ENCODE measurements around the gene CYP4F8.
"Not testable (repeated sequence)": the region's sequence is repeated elsewhere in the genome, so short reads cannot be mapped to it uniquely, and the experiment has no call there.

The CYP4F8 gene, protein sequence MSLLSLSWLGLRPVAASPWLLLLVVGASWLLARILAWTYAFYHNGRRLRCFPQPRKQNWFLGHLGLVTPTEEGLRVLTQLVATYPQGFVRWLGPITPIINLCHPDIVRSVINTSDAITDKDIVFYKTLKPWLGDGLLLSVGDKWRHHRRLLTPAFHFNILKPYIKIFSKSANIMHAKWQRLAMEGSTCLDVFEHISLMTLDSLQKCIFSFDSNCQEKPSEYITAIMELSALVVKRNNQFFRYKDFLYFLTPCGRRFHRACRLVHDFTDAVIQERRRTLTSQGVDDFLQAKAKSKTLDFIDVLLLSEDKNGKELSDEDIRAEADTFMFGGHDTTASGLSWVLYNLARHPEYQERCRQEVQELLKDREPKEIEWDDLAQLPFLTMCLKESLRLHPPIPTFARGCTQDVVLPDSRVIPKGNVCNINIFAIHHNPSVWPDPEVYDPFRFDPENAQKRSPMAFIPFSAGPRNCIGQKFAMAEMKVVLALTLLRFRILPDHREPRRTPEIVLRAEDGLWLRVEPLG

DNA sequence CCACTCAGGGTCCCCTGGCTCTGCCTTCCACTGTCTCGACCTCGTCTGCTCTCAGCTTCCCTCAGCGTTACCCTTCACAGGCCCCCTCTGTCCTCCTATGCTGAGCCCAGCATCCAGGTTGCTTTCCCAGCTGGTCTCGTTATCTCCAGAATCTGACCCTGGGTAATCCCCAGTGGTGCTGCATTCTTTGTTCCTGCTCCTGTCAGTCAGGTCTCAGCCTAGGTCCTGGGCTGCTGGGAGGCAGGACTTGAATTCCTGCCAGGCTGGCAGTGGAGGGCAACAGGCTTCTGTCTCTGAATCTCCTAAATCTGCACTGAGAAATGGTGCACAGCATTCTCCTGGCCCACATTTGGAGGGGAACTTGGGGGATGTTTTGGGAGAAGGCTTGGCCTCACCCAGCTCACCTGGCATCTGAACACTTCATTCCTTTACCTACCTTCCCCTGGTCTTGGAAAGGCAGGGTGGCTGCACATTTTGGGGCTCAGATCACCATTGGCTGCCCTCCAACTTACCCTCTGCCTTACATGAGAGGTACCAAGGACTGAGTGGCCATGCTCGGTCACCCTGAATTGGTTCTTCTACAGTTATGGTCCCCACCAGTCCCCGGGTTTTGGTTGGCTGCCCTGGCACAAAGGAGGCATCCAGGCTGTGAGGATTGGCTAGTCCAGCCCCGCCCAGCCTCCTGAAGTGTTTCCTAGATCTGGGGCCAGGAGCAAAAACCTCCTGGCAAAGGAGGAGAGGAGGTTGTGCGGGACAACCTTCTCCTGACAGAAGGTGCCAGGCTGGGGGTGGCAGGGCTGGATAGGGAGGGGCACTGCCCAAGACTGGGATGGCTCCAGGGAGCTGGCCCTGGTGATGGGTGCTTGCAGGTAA lies at the start of gene CYP4F8:
Gene CYP4F8, plus strand, starts transcription at position 712 of the 873 bp plus-strand sequence. CDS start 399 bp downstream, outside the sequence.
- DNase-seq (ENCODE audit: low read depth): no peak

DNA sequence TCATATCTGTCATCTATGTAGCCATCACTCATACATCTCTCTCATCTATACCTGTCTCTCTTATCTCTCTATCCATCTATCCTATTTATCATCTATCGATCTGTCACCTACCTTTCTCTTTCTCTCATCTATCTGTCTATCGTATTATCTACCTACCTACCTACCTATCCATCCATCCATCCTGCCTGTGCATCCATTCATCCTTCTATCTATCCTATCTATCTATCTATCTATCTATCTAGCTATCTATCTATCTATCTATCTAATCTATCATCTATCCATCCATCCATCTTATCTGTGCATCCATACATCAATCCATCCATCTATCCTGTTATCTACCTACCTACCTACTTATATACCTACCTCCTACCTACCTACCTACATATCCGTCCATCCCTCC lies 44.6 kb upstream of the CYP4F8 start:
- no peak for DNase-seq (ENCODE audit: low read depth)

DNA sequence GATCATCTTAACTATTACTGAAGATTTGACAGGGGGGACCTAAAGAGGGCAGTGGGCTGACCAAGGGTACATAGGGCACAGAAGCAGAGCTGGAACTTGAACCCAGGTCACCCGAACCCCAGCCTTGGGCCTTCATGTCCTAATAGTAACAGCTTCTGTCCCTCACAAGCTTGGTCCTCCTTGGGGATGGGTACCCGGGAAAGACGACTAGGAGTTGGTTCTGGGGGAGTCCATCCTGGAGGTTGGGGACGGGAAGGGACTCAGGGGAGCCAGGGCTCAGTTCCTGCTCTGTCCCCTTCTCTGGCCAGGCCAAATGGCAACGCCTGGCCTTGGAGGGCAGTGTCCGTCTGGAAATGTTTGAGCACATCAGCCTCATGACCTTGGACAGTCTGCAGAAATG lies 39.6 kb upstream of the CYP4F8 start:
- DNase-seq (ENCODE audit: low read depth): no peak

DNA sequence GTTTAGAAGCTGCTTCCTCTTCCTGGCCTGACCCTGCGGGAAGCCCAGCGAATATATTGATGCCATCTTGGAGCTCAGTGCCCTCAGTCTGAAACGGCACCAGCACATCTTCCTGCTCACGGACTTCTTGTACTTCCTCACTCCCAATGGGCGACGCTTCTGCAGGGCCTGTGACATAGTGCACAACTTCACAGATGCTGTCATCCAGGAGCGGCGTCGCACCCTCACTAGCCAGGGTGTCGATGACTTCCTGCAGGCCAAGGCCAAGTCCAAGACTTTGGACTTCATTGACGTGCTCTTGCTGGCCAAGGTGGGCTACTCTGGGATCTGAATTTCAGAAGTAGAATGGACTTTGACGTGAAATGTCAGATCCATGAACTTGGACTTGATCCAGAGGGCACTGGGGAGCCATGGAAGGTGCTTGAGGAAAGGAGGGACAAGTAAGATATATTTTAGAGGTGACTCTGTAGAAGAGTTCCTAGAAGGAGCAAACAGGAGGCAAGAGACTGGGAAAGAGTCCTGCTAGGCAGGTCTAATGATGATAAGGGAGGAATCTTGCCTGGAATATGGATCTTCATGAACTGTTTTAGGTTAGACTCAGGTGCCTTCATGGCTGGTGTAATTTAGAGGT lies 38.4 kb upstream of the CYP4F8 start:
- no peak for DNase-seq (ENCODE audit: low read depth)

DNA sequence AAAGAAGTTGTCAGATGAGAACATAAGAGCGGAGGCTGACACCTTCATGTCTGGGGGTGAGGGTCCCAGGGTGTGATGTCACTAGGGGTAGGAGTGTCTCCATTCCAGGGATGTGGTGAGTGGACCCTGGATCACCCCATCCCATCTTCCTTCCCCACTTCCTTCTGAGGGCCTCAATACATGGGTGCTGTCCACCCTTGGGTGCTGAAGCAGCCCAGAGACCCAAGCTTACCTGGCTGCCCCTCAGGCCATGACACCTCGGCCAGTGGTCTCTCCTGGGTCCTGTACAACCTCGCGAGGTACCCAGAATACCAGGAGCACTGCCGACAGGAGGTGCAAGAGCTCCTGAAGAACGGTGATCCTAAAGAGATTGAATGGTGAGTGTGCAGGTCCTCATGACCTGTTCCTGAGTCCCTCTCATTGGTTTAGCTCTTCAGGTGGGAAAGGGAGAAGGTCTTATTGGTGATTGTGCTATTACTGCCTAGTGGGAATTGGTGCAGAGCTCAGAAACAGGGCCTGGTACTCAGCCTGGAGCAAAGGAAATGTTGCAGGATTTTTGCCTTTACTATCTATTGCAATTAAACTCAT lies 37.7 kb upstream of the CYP4F8 start:
- DNase-seq (ENCODE audit: low read depth): no peak

DNA sequence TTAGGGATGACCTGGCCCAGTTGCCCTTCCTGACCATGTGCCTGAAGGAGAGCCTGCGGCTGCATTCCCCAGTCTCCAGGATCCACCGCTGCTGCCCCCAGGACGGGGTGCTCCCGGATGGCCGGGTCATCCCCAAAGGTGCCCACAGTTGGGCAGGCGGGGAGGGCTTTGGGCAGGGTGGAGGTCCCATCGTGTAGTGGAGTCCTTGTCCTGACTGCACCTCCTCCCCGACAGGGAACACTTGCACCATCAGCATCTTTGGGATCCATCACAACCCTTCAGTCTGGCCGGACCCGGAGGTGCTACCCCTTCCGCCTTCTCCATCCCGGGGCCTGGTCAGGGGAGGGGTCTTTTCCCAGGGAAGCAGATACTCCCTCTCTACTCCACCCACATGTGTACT lies 31.7 kb upstream of the CYP4F8 start:
- no peak for DNase-seq (ENCODE audit: low read depth)

DNA sequence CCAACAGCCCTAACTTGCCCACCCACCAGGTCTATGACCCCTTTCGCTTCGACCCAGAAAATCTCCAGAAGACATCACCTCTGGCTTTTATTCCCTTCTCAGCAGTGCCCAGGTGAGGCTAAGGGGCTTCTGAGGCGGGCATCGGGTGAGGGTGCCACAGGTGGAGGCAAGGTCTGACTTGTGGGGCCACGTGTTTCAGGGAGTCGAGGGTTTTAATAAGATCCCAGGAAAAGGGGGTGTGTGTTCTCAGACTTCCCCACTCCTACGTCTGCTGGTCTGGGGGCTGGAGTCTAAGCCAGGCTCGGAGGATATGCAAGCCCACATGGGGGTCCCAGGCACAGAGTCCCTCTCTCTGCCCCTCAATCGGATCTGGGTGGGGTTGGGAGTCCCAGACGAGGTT lies 30.9 kb upstream of the CYP4F8 start:
- DNase-seq (ENCODE audit: low read depth): no peak

DNA sequence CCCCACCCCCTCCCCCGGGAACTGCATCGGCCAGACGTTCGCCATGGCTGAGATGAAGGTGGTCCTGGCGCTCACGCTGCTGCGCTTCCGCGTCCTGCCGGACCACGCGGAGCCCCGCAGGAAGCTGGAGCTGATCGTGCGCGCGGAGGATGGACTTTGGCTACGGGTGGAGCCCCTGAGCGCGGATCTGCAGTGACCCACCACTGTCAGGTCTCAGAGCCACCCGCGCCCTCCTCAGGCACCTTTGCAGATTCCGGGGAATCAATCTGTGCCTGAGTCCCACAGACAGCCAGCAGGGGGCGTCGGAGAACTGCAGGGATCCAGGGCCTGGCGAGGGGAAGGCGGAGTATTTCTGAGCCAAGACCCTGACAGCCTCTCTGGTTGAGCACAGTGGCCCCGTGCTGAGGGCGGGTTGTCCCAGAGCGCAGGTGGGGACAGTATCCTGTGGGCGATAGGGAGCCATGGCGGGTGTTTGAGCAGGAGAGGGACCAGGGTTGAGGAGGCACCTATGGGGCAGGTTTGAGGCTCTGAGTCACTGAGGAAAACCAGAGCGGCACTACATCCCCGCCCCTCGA lies 30.4 kb upstream of the CYP4F8 start:
- DNase-seq (ENCODE audit: low read depth): peak; percentile 10

DNA sequence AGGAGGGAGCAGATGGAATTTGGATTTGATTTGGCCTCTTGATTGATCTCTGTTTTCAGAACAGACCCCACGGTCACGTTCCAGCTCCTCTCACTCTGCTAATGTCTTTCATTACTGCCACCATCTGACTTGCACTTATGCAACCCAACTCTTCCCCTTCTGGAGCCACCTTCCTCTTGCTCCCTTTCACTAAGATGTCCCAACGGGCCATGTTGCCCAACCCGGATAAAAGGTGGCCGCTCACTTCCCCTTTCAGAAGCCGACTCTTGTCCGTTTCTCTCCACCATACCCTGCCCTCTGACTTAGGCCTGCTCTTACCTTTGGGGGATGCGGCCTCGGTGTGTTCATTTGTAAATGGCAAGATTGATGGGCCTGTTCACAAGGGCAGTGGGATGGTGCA lies 27.4 kb upstream of the CYP4F8 start:
- no peak for DNase-seq (ENCODE audit: low read depth)

DNA sequence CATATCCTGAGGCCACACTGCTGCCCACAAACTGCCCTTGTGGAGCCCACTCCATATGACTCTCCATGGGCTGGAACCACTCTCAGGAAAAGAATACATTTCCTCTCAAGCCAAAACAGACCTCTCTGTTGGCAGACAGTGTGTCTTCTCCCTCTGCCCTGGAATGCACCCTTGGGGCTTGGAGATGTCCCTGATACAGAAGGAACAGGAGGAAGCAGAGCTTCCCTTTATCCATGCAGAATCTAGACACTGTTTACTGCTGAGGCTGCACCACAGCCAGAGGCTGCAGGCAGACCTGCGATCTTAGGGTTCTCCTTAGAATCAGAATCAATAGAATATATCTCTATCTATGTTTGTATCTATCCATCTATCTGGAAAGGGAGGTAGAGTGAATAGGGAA lies 26.8 kb upstream of the CYP4F8 start:
- no peak for DNase-seq (ENCODE audit: low read depth)

DNA sequence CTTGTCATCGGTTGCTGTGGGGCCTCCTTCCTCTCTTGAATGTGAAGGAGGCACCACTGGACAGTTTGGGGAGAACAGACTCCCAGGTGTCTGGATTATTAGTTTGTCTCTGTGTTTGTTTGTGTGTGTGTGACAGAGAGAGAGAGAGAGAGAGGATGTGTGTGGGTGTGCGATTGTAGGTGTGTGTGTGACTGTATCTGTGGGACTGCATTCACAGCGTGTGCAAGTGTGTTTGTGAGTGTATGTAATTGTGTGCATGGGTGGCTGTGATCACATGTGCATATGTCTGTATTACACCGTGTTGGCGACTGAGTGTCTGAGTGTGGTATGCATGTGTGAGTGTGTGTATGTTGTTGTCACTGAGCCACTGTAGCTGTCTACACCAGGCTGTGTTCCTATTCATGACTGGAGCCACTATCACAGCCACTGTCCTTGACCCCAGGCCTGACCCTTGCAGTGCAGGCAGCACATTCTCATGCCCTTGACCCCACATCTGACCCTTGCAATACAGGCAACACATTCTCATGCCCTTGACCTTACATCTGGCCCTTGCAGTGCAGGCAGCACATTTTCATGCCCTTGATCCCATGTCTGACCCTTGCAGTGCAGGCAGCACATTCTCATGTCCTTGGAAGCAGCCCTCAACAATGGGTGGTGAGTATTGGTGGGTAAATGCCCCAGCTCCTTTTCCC lies 25.1 kb upstream of the CYP4F8 start:
- DNase-seq (ENCODE audit: low read depth): no peak

DNA sequence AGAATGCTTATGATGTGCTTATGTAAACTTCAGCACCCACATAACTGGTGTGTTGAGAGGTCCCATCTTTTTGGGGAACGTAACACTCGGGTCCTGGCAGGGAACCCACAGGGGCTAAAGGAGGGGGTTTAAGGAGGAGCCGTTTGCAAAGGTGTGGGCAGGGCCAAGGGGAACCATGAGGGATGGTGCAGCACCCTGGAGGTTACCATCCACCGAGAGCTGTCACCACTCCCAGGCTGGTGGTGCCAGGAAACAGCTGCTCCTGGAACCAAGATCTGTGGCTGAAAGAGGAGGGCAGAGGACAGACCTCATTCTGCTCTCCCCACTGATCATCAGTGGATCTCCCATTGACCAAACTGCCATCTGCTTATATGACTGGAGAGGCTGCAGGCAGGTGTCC lies 23.2 kb upstream of the CYP4F8 start:
- no peak for DNase-seq (ENCODE audit: low read depth)

DNA sequence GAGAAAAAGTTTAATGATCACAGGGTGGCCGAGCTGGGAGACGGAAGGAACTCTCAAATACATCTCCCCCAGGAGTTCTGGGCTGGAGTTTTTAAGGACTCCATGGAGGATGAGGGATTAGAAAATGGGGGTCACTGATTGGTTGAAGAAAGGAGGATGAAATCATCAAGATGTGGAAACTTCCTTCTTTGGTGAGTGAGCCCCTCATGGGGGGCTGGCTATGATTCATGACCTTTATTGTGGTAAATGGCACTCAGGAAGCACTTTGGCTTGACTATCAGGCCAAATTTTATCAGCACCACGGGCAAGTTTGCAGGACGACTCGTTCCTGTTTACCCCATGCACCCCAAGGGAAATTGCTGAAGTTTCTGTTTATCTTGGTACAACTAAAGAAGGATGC lies 22.5 kb upstream of the CYP4F8 start:
- not testable (repeated sequence) for DNase-seq (ENCODE audit: low read depth)

DNA sequence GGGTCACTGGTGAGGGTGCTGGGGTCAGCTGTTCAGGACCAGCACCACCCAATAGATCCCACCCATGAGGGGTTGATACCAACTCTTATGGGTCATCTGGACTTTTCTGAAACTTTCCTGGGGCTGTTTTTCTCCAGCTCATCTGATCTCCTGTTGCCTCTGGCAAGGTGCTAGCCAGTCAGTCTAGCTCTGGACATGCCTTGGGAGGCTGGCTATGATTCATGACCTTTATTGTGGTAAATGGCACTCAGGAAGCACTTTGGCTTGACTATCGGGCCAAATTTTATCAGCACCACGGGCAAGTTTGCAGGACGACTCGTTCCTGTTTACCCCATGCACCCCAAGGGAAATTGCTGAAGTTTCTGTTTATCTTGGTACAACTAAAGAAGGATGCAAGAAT lies 21.3 kb upstream of the CYP4F8 start:
- DNase-seq (ENCODE audit: low read depth): not testable (repeated sequence)

DNA sequence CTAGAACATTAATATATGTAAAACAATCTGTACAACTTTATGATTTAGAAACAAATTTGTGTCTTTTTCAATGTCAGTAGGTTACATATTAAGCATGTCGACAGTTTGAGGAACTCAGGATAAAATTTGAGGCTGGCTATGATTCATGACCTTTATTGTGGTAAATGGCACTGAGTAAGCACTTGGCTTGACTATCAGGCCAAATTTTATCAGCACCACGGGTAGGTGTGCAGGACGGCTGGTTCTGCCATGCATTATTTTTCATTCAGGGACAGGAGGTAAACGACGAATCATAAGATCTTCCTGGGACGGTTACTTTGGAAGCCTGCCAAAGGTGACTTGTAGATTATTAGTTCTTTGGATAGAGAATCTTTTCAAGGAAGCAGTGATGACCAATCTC lies 19.9 kb upstream of the CYP4F8 start:
- no peak for DNase-seq (ENCODE audit: low read depth)

DNA sequence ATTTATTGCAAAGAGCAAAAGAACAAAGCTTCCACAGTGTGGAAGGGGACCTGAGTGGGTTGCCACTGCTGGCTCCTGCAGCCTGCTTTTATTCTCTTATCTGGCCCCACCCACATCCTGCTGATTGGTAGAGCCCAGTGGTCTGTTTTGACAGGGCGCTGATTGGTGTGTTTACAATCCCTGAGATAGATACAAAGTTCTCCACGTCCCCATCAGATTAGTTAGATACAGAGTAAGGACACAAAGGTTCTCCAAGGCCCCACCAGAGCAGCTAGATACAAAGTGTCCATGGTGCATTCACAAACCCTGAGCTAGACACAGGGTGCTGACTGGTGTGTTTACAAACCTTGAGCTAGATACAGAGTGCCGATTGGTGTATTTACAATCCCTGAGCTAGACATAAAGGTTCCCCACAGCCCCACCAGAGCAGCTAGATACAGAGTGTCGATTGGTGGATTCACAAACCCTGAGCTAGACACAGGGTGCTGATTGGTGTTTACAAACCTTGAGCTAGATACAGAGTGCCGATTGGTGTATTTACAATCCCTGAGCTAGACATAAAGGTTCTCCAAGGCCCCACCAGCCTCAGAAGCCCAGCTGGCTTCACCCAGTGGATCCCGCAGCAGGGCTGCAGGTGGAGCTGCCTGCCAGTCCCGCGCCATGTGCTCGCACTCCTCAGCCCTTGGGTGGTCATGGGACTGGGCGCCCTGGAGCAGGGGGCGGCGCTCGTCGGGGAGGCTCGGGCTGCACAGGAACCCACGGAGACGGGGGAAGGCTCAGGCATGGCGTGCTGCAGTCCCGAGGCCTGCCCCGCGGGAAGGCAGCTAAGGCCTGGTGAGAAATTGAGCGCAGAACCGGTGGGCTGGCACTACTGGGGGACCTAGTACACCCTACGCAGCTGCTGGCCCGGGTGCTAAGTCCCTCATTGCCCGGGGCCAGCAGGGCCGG lies 6.8 kb upstream of the CYP4F8 start:
- not testable (repeated sequence) for DNase-seq (ENCODE audit: low read depth)

DNA sequence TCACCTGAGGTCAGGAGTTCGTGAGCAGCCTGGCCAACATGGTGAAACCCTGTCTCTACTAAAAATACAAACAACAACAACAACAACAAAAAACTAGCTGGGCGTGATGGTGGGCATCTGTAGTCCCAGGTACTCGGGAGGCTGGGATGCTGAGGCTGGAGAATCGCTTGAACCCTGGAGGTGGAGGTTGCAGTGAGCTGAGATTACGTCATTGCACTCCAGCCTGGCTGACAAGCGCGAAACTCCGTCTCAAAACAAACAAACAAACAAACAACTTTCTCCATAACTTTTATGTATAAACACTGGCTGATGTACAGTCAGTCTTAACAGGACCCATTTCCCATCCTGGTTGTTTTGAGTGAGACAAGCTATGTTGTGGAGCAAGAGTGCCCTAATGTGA lies 5.8 kb upstream of the CYP4F8 start:
- no peak for DNase-seq (ENCODE audit: low read depth)

DNA sequence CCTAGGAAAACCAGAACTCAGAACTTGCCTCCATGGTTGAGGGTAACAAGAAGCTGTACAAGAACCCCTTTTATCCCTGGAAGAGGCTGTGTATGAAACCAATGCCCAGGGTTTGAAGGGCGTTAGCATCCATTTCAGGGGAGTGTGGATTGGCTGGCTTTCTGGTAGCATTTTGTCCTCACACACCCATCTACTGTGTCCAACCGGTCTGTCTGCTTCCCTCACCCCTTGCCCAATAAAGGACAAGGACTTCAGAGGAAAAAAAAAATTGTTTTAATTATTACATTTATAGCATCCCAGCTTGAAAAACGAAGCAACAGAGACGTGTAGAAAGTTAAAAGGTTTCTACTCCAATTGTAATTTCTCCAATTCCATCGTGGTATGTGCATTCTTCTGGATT lies 2.7 kb upstream of the CYP4F8 start:
- no peak for DNase-seq (ENCODE audit: low read depth)

DNA sequence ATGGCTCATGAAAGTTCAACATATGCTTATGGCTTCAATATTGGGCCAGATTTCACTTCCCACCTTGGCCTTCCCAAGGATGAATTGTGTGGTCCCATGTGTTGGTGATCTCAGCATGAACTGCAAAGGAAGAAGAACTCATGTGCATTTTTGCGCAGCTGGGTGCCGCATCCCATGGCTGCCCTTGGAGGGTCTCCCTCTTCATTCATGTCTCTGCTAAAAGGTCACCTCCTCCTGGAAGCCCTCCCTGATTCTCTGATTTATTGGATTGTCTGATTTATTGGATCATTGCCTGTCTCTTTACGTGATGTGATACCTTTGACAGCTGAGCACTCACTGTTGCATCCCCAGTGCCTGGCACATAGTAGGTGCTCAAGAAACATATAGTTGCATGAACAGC lies 1.7 kb upstream of the CYP4F8 start:
- DNase-seq (ENCODE audit: low read depth): no peak

DNA sequence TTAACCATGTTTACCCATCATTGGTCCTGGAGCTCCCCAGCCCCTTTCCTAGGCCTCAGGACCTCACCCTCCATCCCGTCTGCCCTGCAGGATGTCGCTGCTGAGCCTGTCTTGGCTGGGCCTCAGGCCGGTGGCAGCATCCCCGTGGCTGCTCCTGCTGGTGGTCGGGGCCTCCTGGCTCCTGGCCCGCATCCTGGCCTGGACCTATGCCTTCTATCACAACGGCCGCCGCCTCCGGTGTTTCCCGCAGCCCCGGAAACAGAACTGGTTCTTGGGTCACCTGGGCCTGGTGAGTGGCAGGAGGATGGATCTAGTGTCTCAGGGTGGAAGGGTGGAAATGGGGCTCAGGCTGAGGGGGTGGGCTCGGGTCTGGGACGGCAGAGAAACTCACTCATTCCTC lies 508 bp downstream of the CYP4F8 start:
- no peak for DNase-seq (ENCODE audit: low read depth)

All from GM04504 (cell line).